Brain microvascular endothelial cell (primary cell): ENCODE data around the gene MYO15A.

Source experiments
- DNase-seq: peaks from one replicate; pipeline ENCODE4 v3.0.0-alpha.2; 2020
- H3K27ac ChIP-seq: fragments of 250-450 bp; sonication (Bioruptor Pico); 2 replicates; pipeline ENCODE4 v1.5.1; 2020; ENCODE audit warnings: mild to moderate bottlenecking, moderate library complexity
- H3K27me3 ChIP-seq: fragments of 250-450 bp; sonication (Bioruptor Pico); replicated peaks from 2 replicates; pipeline ENCODE4 v1.5.1; 2020; ENCODE audit warnings: mild to moderate bottlenecking
- H3K36me3 ChIP-seq: fragments of 250-450 bp; sonication (Bioruptor Pico); replicated peaks from 2 replicates; pipeline ENCODE4 v1.5.1; 2020; ENCODE audit warnings: mild to moderate bottlenecking
- H3K4me3 ChIP-seq: 2 replicates; pipeline ENCODE4 v1.5.1; 2011; ENCODE audit warnings: low read depth, mild to moderate bottlenecking, control low read depth, low read length, moderate library complexity
- CTCF ChIP-seq: IDR thresholded peaks from 2 replicates; pipeline ENCODE4 v1.5.1; 2011; ENCODE audit warnings: low read depth, mild to moderate bottlenecking, moderate library complexity, low read length, control low read depth, inconsistent platforms; ENCODE audit errors: missing control alignments
- in situ Hi-C: cut with HindIII; loops from 2 replicates; pipeline ENCODE4 v1.10.0; 2017; ENCODE audit warnings: low sequenced_read_pairs, low pct_ligation_motif_present

The MYO15A gene

DNA sequence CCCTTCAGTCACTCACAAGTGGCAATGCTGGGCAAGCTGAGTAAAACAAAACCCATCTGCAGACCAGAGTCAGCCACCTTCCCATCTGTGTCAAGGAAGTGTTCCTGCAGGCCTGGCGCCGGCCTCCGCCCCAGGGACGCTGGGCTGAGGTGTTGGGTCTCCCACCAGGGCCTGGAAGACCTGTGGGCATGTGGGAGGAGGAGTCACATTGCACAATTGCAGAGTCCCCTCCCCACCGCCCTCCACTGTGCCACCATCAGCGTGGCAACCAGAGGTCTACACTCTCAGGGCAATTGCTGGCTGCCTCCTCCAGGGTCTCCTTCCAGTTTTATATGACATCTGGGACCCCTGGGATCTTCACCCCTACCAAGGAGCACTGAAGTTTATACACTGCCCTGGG is 3.0 kb upstream of the MYO15A start:
- no peak for TF ChIP-seq CTCF
- H3K27ac ChIP-seq = no peak overlapping the region
- in situ Hi-C loops = no loop called here
- DNase-seq = no peak
- H3K4me3 ChIP-seq = no peak overlapping the region
- H3K27me3 ChIP-seq = no peaks in the 10 kb centered on the region
- peaks cover 12% of the 10 kb centered on the region for H3K36me3 ChIP-seq

- Histone ChIP-seq H3K27ac (no peak overlapping the region), H3K36me3 (peaks cover 11% of the 10 kb centered on the region), H3K4me3 (no peak overlapping the region), H3K27me3 (no peaks in the 10 kb centered on the region)
- no peak for TF ChIP-seq CTCF
- in situ Hi-C loops = no loop called here
- DNase-seq = no peak
Observed at GRCh38 chr17:18106211-18106610, 2.3 kb upstream of the MYO15A start.

- in situ Hi-C loops = no loop called here
- no peak for TF ChIP-seq CTCF
- Histone ChIP-seq H3K27ac (no peak overlapping the region), H3K36me3 (peaks cover 3% of the 10 kb centered on the region), H3K27me3 (no peaks in the 10 kb centered on the region), H3K4me3 (no peak overlapping the region)
- no peak for DNase-seq
Observed at GRCh38 chr17:18107061-18107790, 1.3 kb upstream of the MYO15A start.

- peaks cover 3% of the 10 kb centered on the region for H3K36me3 ChIP-seq
- H3K27ac ChIP-seq = no peak overlapping the region
- in situ Hi-C loops = no loop called here
- TF ChIP-seq CTCF = no peak
- no peak for DNase-seq
- H3K4me3 ChIP-seq = no peak overlapping the region
- no peaks in the 10 kb centered on the region for H3K27me3 ChIP-seq
Observed at GRCh38 chr17:18107971-18108370, 585 bp upstream of the MYO15A start.

DNA sequence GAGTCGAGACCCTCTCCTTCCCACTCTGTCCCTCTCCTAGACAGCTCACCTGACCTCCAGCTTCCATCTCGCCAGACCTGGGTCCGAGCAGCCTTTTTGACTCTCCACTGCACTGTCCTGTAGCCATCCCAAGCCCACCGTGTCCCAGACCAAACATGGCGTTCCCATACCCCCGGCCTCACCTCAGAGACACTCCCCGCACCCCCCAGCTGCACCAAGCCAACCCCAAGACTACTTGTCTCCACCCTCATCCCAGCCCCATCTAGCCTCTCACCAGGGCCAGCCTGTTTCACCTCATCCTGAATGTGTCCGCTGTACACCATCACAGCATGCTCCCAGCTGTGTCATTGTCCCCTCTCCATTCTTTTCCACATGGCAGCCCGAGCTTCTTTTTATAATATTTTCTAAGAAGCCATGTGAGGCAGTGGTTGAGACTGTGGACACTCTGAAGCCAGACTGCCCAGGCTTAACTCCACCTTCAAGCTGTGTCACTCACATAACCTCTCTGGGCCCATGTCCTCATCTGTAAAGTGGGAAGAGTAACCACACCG is 1.5 kb downstream of the MYO15A start:
- Histone ChIP-seq H3K27me3 (no peaks in the 10 kb centered on the region), H3K36me3 (peaks cover 3% of the 10 kb centered on the region), H3K27ac (no peak overlapping the region), H3K4me3 (no peak overlapping the region)
- no peak for DNase-seq
- no peak for TF ChIP-seq CTCF
- in situ Hi-C loops = no loop called here
